PFSK-1 (cell line): ENCODE results near the gene UBE2H.

Experiments used
- FOXP2 ChIP-seq: optimal IDR thresholded peaks from 2 replicates; pipeline ENCODE3; 2011; ENCODE audit warnings: borderline replicate concordance, control low read depth, inconsistent platforms; ENCODE audit not compliant: insufficient read depth; ENCODE audit errors: extremely low read length, extremely low read depth
- POLR2AphosphoS5 ChIP-seq: IDR thresholded peaks from 2 replicates; pipeline ENCODE4 v1.6.1; 2012; ENCODE audit warnings: low read depth, mild to moderate bottlenecking, control low read depth, low read length, moderate library complexity
- REST ChIP-seq, 2 experiments: IDR thresholded peaks; 2 replicates each; pipeline versions ENCODE4 v1.6.1 to v1.8.0; 2011 to 2012; ENCODE audit warnings: low read depth in 2 of 2, low read length in 2 of 2, control low read depth in 1 of 2, inconsistent platforms in 1 of 2, mild to moderate bottlenecking in 1 of 2, moderate library complexity in 1 of 2; ENCODE audit not compliant: insufficient read depth in 1 of 2
- SIN3A ChIP-seq: IDR thresholded peaks from 2 replicates; pipeline ENCODE4 v1.6.1; 2012; ENCODE audit warnings: mild to moderate bottlenecking, low read length, moderate library complexity, borderline replicate concordance; ENCODE audit not compliant: insufficient read depth

DNA sequence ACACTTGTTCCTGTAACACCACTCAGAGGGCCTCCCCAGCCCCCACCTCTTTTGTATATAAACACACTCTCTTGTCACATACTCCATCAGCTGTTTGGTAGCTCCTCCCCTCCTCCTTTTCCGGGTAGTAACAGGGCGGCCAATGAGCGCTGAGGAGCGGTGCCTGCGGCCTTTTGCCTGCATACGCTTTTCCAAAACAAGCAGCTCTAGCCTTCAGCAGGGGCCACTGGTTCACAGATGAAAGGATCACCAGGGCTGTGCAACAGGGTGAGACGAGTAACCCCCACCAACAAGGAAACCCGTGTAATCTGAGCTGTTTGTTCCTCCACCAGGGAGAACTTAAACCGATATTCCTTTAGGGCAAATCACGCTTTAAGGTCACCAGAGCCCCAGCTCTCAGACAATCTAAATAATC lies 3.9 kb downstream of the UBE2H start:
- TF ChIP-seq REST (IDR thresholded peaks at IDR 0.05; ENCODE audit: insufficient read depth in 1 of 2, low read depth in 2 of 2, low read length in 2 of 2) (peak in 1 of 2 experiments; percentile 55; a peak in 1 of 4 replicates), POLR2AphosphoS5 (peak; percentile 30; the same call in 1 of the 2 replicates), FOXP2 (no peak), SIN3A (peak; percentile 98)
